ENCODE data around the gene HLA-DQA1. TPM values are rescaled to one million over a fixed set of nuclear protein-coding genes. Genes with fewer than 3 reads are reported as not detected.
"Not testable (repeated sequence)": the region's sequence is repeated elsewhere in the genome, so short reads cannot be mapped to it uniquely, and the experiment has no call there.

The HLA-DQA1 gene
- total and polyA plus RNA-seq, 4 experiments from 2014 or later = 4.7 to 6.7 (median 5.8) TPM; not detected in 1

DNA sequence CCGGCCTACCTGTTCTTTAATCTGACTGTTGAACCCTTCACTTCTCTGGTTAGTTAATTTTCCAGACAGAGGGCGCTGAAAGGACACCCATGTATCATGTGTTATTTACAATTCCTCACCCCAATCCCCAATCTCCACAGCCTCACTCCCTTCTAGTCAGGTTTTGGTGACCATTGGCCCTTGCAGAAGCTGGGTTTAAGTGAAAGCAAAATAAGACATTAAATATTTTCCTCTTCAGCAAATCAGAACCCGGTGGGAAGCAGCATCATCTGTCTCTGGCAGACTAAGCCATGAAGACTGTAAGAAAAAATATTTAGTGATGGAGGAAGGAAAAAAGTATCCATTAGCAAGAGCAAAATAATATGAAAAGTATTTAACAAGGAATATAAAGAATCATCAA is 9.4 kb upstream of the HLA-DQA1 start:
- peak overlapping the region in 4 of 7 donors; percentile 9 to 92 (median 86) for H3K27ac Mint-ChIP-seq
- ChIA-PET POLR2A (ENCODE audit: partially characterized antibody) (no interaction called here), CTCF (ENCODE audit: partially characterized antibody) (no interaction called here)
- H3K4me1 Mint-ChIP-seq = peaks cover 20 to 45% (median 31%) of the 10 kb centered on the region in 4 donors
- H3K27me3 Mint-ChIP-seq = no peaks in the 10 kb centered on the region
- H3K9me3 Mint-ChIP-seq = no peaks in the 10 kb centered on the region
- H3K36me3 ChIP-seq (ENCODE audit: insufficient read depth, low read length) = no peaks in the 10 kb centered on the region
- peaks cover 38% of the 10 kb centered on the region for H3K4me1 ChIP-seq (ENCODE audit: insufficient read depth, low read length)
- H3K27me3 ChIP-seq (ENCODE audit: insufficient read depth, low read length) = no peaks in the 10 kb centered on the region
- H3K4me3 Mint-ChIP-seq = peak overlapping the region in 4 of 8 donors; percentile 23 to 57 (median 45)
- H3K36me3 Mint-ChIP-seq = no peaks in the 10 kb centered on the region
- no peak overlapping the region for H3K4me3 ChIP-seq (ENCODE audit: low read length in 2 of 2)
- H3K9me3 ChIP-seq (ENCODE audit: control insufficient read depth in 1 of 2, low read length in 2 of 2) = no peaks in the 10 kb centered on the region
- intact Hi-C loops (cut with micrococcal nuclease) = loop anchor here (10.0 kb wide), 2 partner anchors 213 to 227 kb away; partner anchors contain the start of genes PSMB9 and TAP1
- H3K27ac ChIP-seq (ENCODE audit: low read depth, low read length) = no peak overlapping the region
- DNase-seq = peak; percentile 32 to 58 (median 38)

GRCh38 chr6:32629793-32630192 is 7.4 kb upstream of the HLA-DQA1 start:
- H3K4me3 Mint-ChIP-seq; H3K27ac Mint-ChIP-seq; POLR2A ChIA-PET (ENCODE audit: partially characterized antibody); H3K9me3 ChIP-seq (ENCODE audit: control insufficient read depth in 1 of 2, low read length in 2 of 2); H3K36me3 ChIP-seq (ENCODE audit: insufficient read depth, low read length); H3K9me3 Mint-ChIP-seq; H3K27ac ChIP-seq (ENCODE audit: low read depth, low read length); DNase-seq; CTCF ChIA-PET (ENCODE audit: partially characterized antibody); H3K27me3 Mint-ChIP-seq; H3K27me3 ChIP-seq (ENCODE audit: insufficient read depth, low read length); H3K36me3 Mint-ChIP-seq; H3K4me3 ChIP-seq (ENCODE audit: low read length in 2 of 2): not testable (repeated sequence)
- H3K4me1 ChIP-seq (ENCODE audit: insufficient read depth, low read length) = peaks cover 23% of the 10 kb centered on the region
- intact Hi-C loops (cut with micrococcal nuclease) = loop anchor here (10.0 kb wide), 2 partner anchors 215 to 225 kb away; partner anchors contain the start of genes PSMB9 and TAP1
- peaks cover 12 to 35% (median 17%) of the 10 kb centered on the region in 4 donors for H3K4me1 Mint-ChIP-seq

DNA sequence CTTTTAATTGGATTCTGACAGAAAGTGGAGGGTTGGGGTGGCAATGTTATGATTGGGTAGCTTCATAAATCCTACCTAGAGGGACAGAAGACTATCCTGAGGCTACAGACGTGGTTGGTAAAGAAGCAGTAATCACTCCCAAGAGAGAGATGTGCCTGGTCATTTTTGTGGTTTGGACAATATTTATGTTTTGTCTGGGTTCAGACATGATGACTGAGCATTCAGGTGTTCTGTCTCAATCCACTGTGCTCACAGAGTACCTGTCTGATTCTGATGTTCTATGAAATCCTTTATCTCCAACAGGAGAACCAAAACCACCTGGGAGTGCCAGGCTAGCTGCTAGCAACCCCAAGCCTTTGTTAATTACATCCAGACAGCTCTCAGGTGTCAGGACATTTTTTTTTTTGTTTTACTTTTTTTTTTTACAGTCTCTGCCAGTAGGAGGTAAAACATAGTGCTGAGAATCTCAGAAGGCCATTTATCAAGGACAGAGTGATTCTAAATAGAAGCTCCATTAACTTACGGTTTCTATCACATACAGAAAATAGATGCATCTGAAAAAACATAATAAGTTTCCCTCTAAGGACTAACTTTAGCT is 1.6 kb upstream of the HLA-DQA1 start:
- H3K4me1 ChIP-seq (ENCODE audit: insufficient read depth, low read length) = no peaks in the 10 kb centered on the region
- Mint-ChIP-seq H3K27ac (peak overlapping the region in 1 of 7 donors; percentile 58), H3K4me1 (peaks cover 0 to 11% (median 9%) of the 10 kb centered on the region in 4 donors), H3K27me3 (peaks cover 0 to 8% of the 10 kb centered on the region in 2 donors), H3K9me3 (no peaks in the 10 kb centered on the region), H3K4me3 (no peak overlapping the region), H3K36me3 (no peaks in the 10 kb centered on the region)
- H3K9me3 ChIP-seq (ENCODE audit: control insufficient read depth in 1 of 2, low read length in 2 of 2) = no peaks in the 10 kb centered on the region
- H3K27me3 ChIP-seq (ENCODE audit: insufficient read depth, low read length) = no peaks in the 10 kb centered on the region
- POLR2A ChIA-PET (ENCODE audit: partially characterized antibody) = no interaction called here
- H3K36me3 ChIP-seq (ENCODE audit: insufficient read depth, low read length) = no peaks in the 10 kb centered on the region
- DNase-seq = no peak
- CTCF ChIA-PET (ENCODE audit: partially characterized antibody) = no interaction called here
- H3K4me3 ChIP-seq (ENCODE audit: low read length in 2 of 2) = no peak overlapping the region
- intact Hi-C loops (cut with micrococcal nuclease) = no loop called here
- H3K27ac ChIP-seq (ENCODE audit: low read depth, low read length) = no peak overlapping the region

DNA sequence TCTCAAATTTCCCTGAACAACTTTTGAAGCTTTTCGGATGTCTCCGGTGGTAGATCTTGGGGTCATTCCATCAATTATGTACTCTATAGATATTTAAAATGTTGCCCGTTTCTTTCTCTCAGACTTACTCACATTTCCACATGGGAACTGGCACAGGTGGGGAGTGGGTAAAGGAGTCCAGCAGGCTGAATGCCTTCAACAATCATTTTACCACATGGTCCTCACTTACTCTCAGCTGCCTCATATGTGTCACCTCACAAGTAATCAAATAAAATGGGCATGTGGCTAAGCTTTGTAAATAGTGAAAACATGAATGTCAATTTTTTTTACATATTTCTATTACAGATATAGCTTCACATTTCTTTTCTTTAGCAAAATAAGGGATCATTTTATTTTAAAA is 677 bp downstream of the HLA-DQA1 start:
- POLR2A ChIA-PET (ENCODE audit: partially characterized antibody) = no interaction called here

DNA sequence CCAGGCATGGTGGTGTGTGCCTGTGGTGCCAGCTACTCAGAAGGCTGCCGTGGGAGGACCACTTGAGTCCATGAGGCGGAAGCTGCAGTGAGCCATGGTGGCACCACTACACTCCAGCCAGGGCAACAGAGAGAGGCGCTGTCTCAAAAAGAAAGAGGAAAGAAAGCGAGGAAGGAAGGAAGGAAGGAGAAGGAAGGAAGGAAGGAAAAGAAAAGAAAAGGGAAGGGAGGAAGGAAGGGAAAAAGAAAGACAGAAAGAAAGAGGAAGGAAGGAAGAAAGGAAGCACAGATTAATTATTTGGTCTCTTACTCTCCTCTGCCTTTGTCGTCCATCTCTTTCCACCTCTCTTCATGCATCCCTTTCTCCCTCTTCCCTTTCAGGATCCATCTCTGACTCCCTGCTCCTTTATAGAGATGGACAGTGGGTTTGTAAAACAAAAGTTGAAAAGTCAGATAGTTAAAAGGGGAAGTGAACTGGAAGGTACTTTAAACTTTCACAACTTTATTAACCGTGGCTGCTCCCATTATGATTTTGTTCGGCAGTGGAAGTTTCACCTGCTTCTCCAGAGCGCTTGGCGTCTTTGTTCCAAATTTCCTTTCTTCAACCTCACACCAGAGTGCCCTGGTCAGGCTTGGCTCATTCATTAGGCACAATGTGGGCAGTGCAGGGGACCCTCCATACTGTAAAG is 1.5 kb downstream of the HLA-DQA1 start:
- intact Hi-C loops (cut with micrococcal nuclease) = no loop called here
- DNase-seq = no peak
- Mint-ChIP-seq H3K9me3 (no peaks in the 10 kb centered on the region), H3K4me1 (peaks cover 20 to 26% (median 23%) of the 10 kb centered on the region in 4 donors), H3K27ac (no peak overlapping the region), H3K27me3 (peaks cover 0 to 8% of the 10 kb centered on the region in 2 donors), H3K4me3 (no peak overlapping the region), H3K36me3 (no peaks in the 10 kb centered on the region)
- no peaks in the 10 kb centered on the region for H3K9me3 ChIP-seq (ENCODE audit: control insufficient read depth in 1 of 2, low read length in 2 of 2)
- H3K4me1 ChIP-seq (ENCODE audit: insufficient read depth, low read length) = peaks cover 11% of the 10 kb centered on the region
- CTCF ChIA-PET (ENCODE audit: partially characterized antibody) = no interaction called here
- H3K27me3 ChIP-seq (ENCODE audit: insufficient read depth, low read length) = no peaks in the 10 kb centered on the region
- H3K4me3 ChIP-seq (ENCODE audit: low read length in 2 of 2) = no peak overlapping the region
- H3K36me3 ChIP-seq (ENCODE audit: insufficient read depth, low read length) = no peaks in the 10 kb centered on the region
- no peak overlapping the region for H3K27ac ChIP-seq (ENCODE audit: low read depth, low read length)
- POLR2A ChIA-PET (ENCODE audit: partially characterized antibody) = no interaction called here

More for the DNA sequence above, 677 bp downstream of the HLA-DQA1 start:
- DNase-seq = no peak
- Histone ChIP-seq H3K36me3 (ENCODE audit: insufficient read depth, low read length) (no peaks in the 10 kb centered on the region), H3K27me3 (ENCODE audit: insufficient read depth, low read length) (no peaks in the 10 kb centered on the region), H3K4me1 (ENCODE audit: insufficient read depth, low read length) (peaks cover 11% of the 10 kb centered on the region), H3K9me3 (ENCODE audit: control insufficient read depth in 1 of 2, low read length in 2 of 2) (no peaks in the 10 kb centered on the region), H3K4me3 (ENCODE audit: low read length in 2 of 2) (no peak overlapping the region), H3K27ac (ENCODE audit: low read depth, low read length) (no peak overlapping the region)
- CTCF ChIA-PET (ENCODE audit: partially characterized antibody) = no interaction called here
- Mint-ChIP-seq H3K4me3 (no peak overlapping the region), H3K27me3 (peaks cover 0 to 8% of the 10 kb centered on the region in 2 donors), H3K27ac (no peak overlapping the region), H3K9me3 (no peaks in the 10 kb centered on the region), H3K36me3 (no peaks in the 10 kb centered on the region), H3K4me1 (peaks cover 16 to 26% (median 23%) of the 10 kb centered on the region in 4 donors)
- intact Hi-C loops (cut with micrococcal nuclease) = no loop called here

GRCh38 chr6:32639440-32640394 is 2.5 kb downstream of the HLA-DQA1 start:
- no peaks in the 10 kb centered on the region for H3K36me3 ChIP-seq (ENCODE audit: insufficient read depth, low read length)
- H3K4me1 Mint-ChIP-seq = peaks cover 16 to 21% (median 20%) of the 10 kb centered on the region in 4 donors
- intact Hi-C loops (cut with micrococcal nuclease) = no loop called here
- POLR2A ChIA-PET (ENCODE audit: partially characterized antibody) = no interaction called here
- no peaks in the 10 kb centered on the region for H3K27me3 ChIP-seq (ENCODE audit: insufficient read depth, low read length)
- H3K4me3 ChIP-seq (ENCODE audit: low read length in 2 of 2) = no peak overlapping the region
- no peak for DNase-seq
- H3K9me3 ChIP-seq (ENCODE audit: control insufficient read depth in 1 of 2, low read length in 2 of 2) = no peaks in the 10 kb centered on the region
- peaks cover 11% of the 10 kb centered on the region for H3K4me1 ChIP-seq (ENCODE audit: insufficient read depth, low read length)
- CTCF ChIA-PET (ENCODE audit: partially characterized antibody) = no interaction called here
- H3K27me3 Mint-ChIP-seq = peaks cover 0 to 8% of the 10 kb centered on the region in 2 donors
- H3K27ac Mint-ChIP-seq = no peak overlapping the region
- no peaks in the 10 kb centered on the region for H3K36me3 Mint-ChIP-seq
- no peak overlapping the region for H3K4me3 Mint-ChIP-seq
- no peaks in the 10 kb centered on the region for H3K9me3 Mint-ChIP-seq
- H3K27ac ChIP-seq (ENCODE audit: low read depth, low read length) = no peak overlapping the region

- H3K4me1 Mint-ChIP-seq = peaks cover 16 to 22% (median 18%) of the 10 kb centered on the region in 4 donors
- Histone ChIP-seq H3K27me3 (ENCODE audit: insufficient read depth, low read length) (no peaks in the 10 kb centered on the region), H3K36me3 (ENCODE audit: insufficient read depth, low read length) (no peaks in the 10 kb centered on the region), H3K4me1 (ENCODE audit: insufficient read depth, low read length) (peaks cover 11% of the 10 kb centered on the region), H3K4me3 (ENCODE audit: low read length in 2 of 2) (no peak overlapping the region), H3K27ac (ENCODE audit: low read depth, low read length) (no peak overlapping the region), H3K9me3 (ENCODE audit: control insufficient read depth in 1 of 2, low read length in 2 of 2) (no peaks in the 10 kb centered on the region)
- H3K4me3 Mint-ChIP-seq = no peak overlapping the region
- ChIA-PET CTCF (ENCODE audit: partially characterized antibody) (no interaction called here), POLR2A (ENCODE audit: partially characterized antibody) (no interaction called here)
- no peak overlapping the region for H3K27ac Mint-ChIP-seq
- DNase-seq = no peak
- intact Hi-C loops (cut with micrococcal nuclease) = no loop called here
- no peaks in the 10 kb centered on the region for H3K36me3 Mint-ChIP-seq
- H3K27me3 Mint-ChIP-seq = no peaks in the 10 kb centered on the region
- H3K9me3 Mint-ChIP-seq = no peaks in the 10 kb centered on the region
These were observed 3.9 kb downstream of the HLA-DQA1 start for GRCh38 chr6:32641122-32641521.

All from CD4-positive, alpha-beta memory T cell (primary cell).